Motor neuron (in vitro differentiated cells): ENCODE results near the gene POLA1. TPM values are rescaled to one million over a fixed set of nuclear protein-coding genes. Genes with fewer than 3 reads are reported as not detected.
"Not testable (repeated sequence)": the region's sequence is repeated elsewhere in the genome, so short reads cannot be mapped to it uniquely, and the experiment has no call there.

Experiments used
- ATAC-seq, 8 experiments: fragments of 200-7000 bp; cut with Tn5 transposase; replicated peaks in 6 of 8; 2 replicates each; pipeline ENCODE4 v1.8.0; 2021; ENCODE audit warnings: mild to moderate bottlenecking in 8 of 8, moderate library complexity in 8 of 8
- H3K27ac ChIP-seq, 2 donors: fragments of 250-450 bp; sonication (Bioruptor Pico); 2 replicates each; pipeline ENCODE4 v1.9.0; 2021; ENCODE audit warnings: antibody characterized with exemption in 2 of 2, mild to moderate bottlenecking in 2 of 2, moderate library complexity in 1 of 2
- H3K4me1 ChIP-seq, 2 donors: fragments of 250-450 bp; sonication (Bioruptor Pico); replicated peaks in 1 of 2; 2 replicates each; pipeline ENCODE4 v1.6.1; 2021; ENCODE audit warnings: antibody characterized with exemption in 2 of 2, mild to moderate bottlenecking in 2 of 2, moderate library complexity in 1 of 2
- H3K4me3 ChIP-seq, 5 donors: fragments of 250-450 bp; sonication (Bioruptor Pico); 2 replicates each; pipeline ENCODE4 v1.9.0; 2021; ENCODE audit warnings: antibody characterized with exemption in 5 of 5, mild to moderate bottlenecking in 5 of 5, moderate library complexity in 4 of 5
- WGBS, 10 experiments: fragments of 450-650 bp; shearing (Covaris generic); methylation state at CpG; one replicate each; pipeline ENCODE4 v1.0.0; 2022; 5-methylcytosine and 5-hydroxymethylcytosine counted together
- in situ Hi-C, 9 experiments: fragments of 400-800 bp; cut with MboI; loops; one replicate each; pipeline ENCODE4 v1.15.0; 2021; ENCODE audit warnings: low sequenced_read_pairs in 9 of 9, low pct_unique_long_range_greater_than_20kb in 2 of 9; ENCODE audit not compliant: unreplicated experiment in 9 of 9
- total RNA-seq, 8 experiments: library from RNA; unstranded; fragments of 300-600 nt; gene quantifications; 2 replicates each; pipeline versions ENCODE4 v1.2.3 to v1.2.4, GENCODE V29; 2022

POLA1 gene
- total RNA-seq, 8 experiments from 2014 or later = 7.8 to 23.6 (median 12.1) TPM

DNA sequence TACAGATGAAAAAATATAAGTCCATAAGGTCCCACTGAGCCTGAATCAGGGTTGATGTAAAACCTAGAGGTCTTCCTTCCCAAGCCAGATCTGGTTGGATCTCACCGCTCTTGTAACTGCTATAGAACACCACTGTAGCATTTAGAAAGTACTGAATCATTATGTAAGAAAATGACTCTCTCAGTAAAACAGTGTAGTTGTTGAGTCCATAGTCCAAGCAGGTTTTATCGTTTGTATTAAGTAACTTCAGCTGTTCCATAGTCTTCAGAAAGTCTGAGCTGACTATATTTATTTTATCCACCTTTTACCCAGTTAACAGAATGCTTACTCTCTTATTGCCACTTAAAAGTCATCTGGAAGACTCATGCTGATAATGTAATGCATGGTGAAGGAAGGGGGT, 82.2 kb downstream of the POLA1 start:
- in situ Hi-C loops = no loop called here
- WGBS, 10 experiments = 40 to 100% (median 93%) methylated on average over 1 to 2 of the region's 2 CpGs; no CpG with 5 or more reads in 4 of the 10 experiments
- no peak for ATAC-seq
- Histone ChIP-seq H3K4me1 (no peaks in the 10 kb centered on the region), H3K27ac (no peak overlapping the region), H3K4me3 (no peak overlapping the region)

DNA sequence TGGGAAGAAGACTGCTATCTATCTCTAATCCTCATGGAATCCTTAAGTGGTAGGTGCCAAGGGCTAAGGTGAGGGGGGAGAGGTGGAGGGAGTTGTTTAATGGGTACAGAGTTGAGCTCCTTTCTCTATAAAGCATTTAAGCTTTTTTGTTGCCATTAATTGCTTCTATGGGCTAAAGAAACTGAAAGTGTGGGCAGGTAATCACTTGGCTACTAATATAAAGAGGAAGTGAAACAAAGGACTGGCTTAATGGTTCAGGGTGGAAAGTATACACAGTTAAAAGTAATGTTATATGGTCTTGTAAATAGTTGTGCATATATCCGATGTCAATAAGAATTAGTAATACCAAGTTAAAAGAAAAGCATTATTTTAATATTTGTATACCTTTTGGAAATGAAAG, 83.9 kb downstream of the POLA1 start:
- no peak for ATAC-seq

GRCh38 chrX:24782011-24782410, 88.3 kb downstream of the POLA1 start:
- in situ Hi-C loops = no loop called here
- no peak for ATAC-seq
- Histone ChIP-seq H3K27ac (no peak overlapping the region), H3K4me1 (no peaks in the 10 kb centered on the region), H3K4me3 (no peak overlapping the region)
- whole genome bisulfite sequencing, 10 experiments = 0% methylated on average over 1 of the region's 1 CpG; no CpG with 5 or more reads in 9 of the 10 experiments

More for the DNA sequence above, 83.9 kb downstream of the POLA1 start:
- no peak overlapping the region for H3K4me3 ChIP-seq
- H3K4me1 ChIP-seq = no peaks in the 10 kb centered on the region
- WGBS, 10 experiments = 0 to 100% (median 92%) methylated on average over 1 of the region's 1 CpG; no CpG with 5 or more reads in 6 of the 10 experiments
- in situ Hi-C loops = no loop called here
- no peak overlapping the region for H3K27ac ChIP-seq

DNA sequence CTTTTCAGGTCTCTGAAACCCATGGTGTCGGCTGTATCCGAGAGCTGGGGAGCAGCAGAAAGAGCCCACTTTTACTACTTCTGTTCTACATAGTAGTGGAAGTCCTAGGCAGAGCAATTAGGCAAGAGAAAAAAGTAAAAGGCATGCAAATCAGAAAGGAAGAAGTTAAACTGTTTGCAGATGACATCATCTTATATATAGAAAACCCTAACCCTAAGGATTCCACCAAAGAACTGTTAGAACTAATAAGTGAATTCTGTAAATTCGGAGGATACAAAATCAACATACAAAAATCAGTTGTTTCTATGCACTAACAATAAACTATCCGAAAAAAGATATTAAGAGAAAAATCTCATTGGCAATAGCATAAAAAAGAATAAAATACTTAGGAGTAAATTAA, 95.3 kb downstream of the POLA1 start:
- 76 to 100% (median 100%) methylated on average over 1 to 2 of the region's 4 CpGs; no CpG with 5 or more reads in 3 of the 10 experiments for WGBS, 10 experiments
- in situ Hi-C loops = no loop called here
- no peak for ATAC-seq
- no peaks in the 10 kb centered on the region for H3K4me1 ChIP-seq
- no peak overlapping the region for H3K27ac ChIP-seq
- H3K4me3 ChIP-seq = no peak overlapping the region

- no peak for ATAC-seq
Observed at GRCh38 chrX:24790166-24790565, 96.4 kb downstream of the POLA1 start.

DNA sequence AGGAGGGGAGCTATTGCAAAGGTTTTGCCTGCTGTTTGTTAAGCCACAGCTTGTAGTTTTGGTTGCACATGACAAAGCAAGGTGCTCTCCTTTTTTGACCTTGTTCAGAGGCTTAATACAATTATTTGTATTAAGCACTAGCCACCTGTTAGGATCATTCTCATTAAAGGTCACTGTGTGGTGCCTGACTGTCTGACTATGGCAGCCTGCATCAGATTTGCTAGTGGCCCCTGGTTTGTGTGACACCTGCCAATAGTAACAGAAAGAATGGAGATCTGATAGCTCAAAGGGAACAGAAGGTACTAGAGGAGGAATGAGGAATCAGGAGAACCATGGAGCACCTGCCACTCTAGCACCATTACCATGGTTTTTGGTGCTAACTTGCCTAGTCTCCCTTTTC, 102.5 kb downstream of the POLA1 start:
- H3K27ac ChIP-seq = no peak overlapping the region
- H3K4me3 ChIP-seq = no peak overlapping the region
- H3K4me1 ChIP-seq = no peaks in the 10 kb centered on the region
- in situ Hi-C loops = no loop called here
- ATAC-seq = no peak

More at GRCh38 chrX:24790166-24790565, 96.4 kb downstream of the POLA1 start:
- H3K4me3 ChIP-seq = no peak overlapping the region
- in situ Hi-C loops = no loop called here
- no peaks in the 10 kb centered on the region for H3K4me1 ChIP-seq
- 5 to 100% (median 80%) methylated on average over 1 to 3 of the region's 3 CpGs; no CpG with 5 or more reads in 3 of the 10 experiments for WGBS, 10 experiments
- H3K27ac ChIP-seq = no peak overlapping the region

DNA sequence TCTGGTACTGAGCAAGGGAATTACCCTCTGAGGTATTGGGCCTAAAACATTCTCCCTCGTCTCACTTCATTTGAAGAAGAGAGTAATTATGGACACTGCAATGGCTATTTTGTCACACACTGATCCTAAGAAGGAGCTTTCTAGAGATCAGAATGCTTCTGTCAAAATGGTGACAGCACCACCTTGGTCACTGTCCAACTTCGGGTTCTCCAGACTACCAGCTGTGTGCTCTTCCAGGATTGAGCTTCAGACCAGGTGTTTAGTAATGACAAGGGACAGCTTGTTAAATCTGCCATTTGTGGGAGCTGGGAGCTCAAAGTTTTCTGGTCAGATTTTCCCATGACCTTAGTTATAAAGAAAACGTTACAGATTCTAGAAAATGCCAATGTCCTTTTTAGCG, 105.4 kb downstream of the POLA1 start:
- H3K27ac ChIP-seq = no peak overlapping the region
- WGBS, 10 experiments = 33 to 100% (median 93%) methylated on average over 1 to 3 of the region's 4 CpGs; no CpG with 5 or more reads in 5 of the 10 experiments

GRCh38 chrX:24799565-24799964, 105.8 kb downstream of the POLA1 start:
- in situ Hi-C loops = no loop called here
- ATAC-seq = no peak
- Histone ChIP-seq H3K4me1 (no peaks in the 10 kb centered on the region), H3K4me3 (no peak overlapping the region), H3K27ac (no peak overlapping the region)
- 28 to 100% (median 100%) methylated on average over 1 to 2 of the region's 2 CpGs; no CpG with 5 or more reads in 5 of the 10 experiments for WGBS, 10 experiments

More for the DNA sequence above, 105.4 kb downstream of the POLA1 start:
- no peak for ATAC-seq
- no peaks in the 10 kb centered on the region for H3K4me1 ChIP-seq
- H3K4me3 ChIP-seq = no peak overlapping the region
- in situ Hi-C loops = no loop called here

- 15 to 100% (median 89%) methylated on average over 1 to 7 of the region's 7 CpGs; no CpG with 5 or more reads in 5 of the 10 experiments for WGBS, 10 experiments
- H3K27ac ChIP-seq = no peak overlapping the region
- no peak for ATAC-seq
Observed at GRCh38 chrX:24805201-24805600, 111.5 kb downstream of the POLA1 start.

DNA sequence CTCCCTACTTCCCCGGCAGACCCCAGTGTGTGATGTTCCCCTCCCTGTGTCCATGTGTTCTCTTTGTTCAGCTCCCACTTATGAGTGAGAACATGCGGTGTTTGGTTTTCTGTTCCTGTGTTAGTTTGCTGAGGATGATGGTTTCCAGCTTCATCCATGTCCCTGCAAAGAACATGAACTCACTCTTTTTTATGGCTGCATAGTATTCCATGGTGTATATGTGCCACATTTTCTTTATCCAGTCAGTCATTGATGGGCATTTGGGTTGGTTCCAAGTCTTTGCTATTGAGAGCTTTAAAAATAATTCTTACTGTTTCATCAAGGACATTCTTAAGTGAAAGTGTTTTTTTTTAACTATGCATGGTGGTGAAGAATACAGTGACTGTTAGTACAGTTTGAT, 126.1 kb downstream of the POLA1 start:
- in situ Hi-C loops, H3K27ac ChIP-seq, ATAC-seq, H3K4me3 ChIP-seq, H3K4me1 ChIP-seq: not testable (repeated sequence)
- 100% methylated on average over 1 of the region's 2 CpGs; no CpG with 5 or more reads in 9 of the 10 experiments for WGBS, 10 experiments

More at GRCh38 chrX:24805201-24805600, 111.5 kb downstream of the POLA1 start:
- Histone ChIP-seq H3K4me3 (no peak overlapping the region), H3K4me1 (no peaks in the 10 kb centered on the region)
- in situ Hi-C loops = no loop called here

DNA sequence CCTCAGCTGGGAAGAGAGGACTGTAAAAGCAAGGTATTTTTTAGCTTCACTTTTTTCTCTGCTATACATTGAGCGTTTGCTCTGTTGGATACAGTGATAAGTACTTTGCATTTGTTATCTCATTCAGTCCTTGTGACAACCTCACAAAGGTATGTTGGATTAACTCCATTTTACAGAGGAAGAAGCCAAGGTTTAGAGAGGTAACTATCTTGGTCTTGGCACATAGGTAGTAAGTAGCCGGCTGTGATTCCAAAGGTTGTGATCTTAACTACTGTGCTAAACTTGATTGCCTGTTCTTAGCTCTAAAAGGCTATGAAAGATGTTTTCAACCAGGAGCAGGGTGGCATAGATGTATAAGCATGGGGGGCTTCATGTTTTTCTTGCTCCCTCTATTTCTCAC, 134.4 kb downstream of the POLA1 start:
- H3K27ac ChIP-seq = no peak overlapping the region
- H3K4me3 ChIP-seq = no peak overlapping the region
- no peak for ATAC-seq
- in situ Hi-C loops = loop anchor here in 2 of 9 experiments (25.0 kb wide), 1 partner anchor 184 kb away; the partner anchor contains the start of gene ARX (in 2 of the 2)
- WGBS, 10 experiments = 43 to 100% (median 92%) methylated on average over 1 to 2 of the region's 2 CpGs; no CpG with 5 or more reads in 6 of the 10 experiments
- no peaks in the 10 kb centered on the region for H3K4me1 ChIP-seq

GRCh38 chrX:24828600-24828999, 134.9 kb downstream of the POLA1 start:
- 50 to 100% (median 93%) methylated on average over 1 to 2 of the region's 2 CpGs; no CpG with 5 or more reads in 5 of the 10 experiments for WGBS, 10 experiments
- no peak overlapping the region for H3K4me3 ChIP-seq
- in situ Hi-C loops = loop anchor here in 2 of 9 experiments (25.0 kb wide), 1 partner anchor 184 kb away; the partner anchor contains the start of gene ARX (in 2 of the 2)
- no peaks in the 10 kb centered on the region for H3K4me1 ChIP-seq
- ATAC-seq = no peak
- no peak overlapping the region for H3K27ac ChIP-seq

- Histone ChIP-seq H3K4me3 (no peak overlapping the region), H3K4me1 (no peaks in the 10 kb centered on the region), H3K27ac (no peak overlapping the region)
- ATAC-seq = no peak
- WGBS, 10 experiments = 36 to 100% (median 60%) methylated on average over 1 to 3 of the region's 5 CpGs; no CpG with 5 or more reads in 7 of the 10 experiments
- in situ Hi-C loops = loop anchor here in 3 of 9 experiments (10.0 to 25.0 kb wide), 2 partner anchors 179 to 311 kb away; partner anchors contain the start of gene ARX (in 2 of the 3)
Observed at GRCh38 chrX:24833695-24834094, 140.0 kb downstream of the POLA1 start.

GRCh38 chrX:24837966-24838365, 144.2 kb downstream of the POLA1 start:
- no peak overlapping the region for H3K4me3 ChIP-seq
- ATAC-seq = no peak
- H3K4me1 ChIP-seq = no peaks in the 10 kb centered on the region
- H3K27ac ChIP-seq = no peak overlapping the region
- in situ Hi-C loops = loop anchor here in 3 of 9 experiments (10.0 to 25.0 kb wide), 2 partner anchors 174 to 307 kb away; partner anchors contain the start of gene ARX (in 2 of the 3)
